ENCODE measurements around the gene IAH1.

DNA sequence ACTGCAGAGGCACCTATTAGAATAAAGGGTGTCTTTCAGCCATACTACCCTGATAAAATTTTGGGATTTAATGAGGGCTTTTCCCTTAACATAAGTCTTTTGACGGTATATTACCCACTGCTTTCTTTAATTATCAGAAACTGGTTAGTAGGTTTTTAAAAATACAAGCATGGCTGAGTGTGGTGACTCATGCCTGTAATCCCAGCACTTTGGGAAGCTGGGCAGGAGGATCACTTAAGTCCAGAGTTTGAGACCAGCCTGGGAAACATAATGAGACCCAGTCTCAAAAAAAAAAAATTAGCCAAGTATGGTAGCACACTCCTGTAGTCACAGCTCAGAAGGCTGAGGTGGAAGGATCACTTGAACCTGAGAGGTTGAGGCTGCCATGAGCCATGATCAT is 34.8 kb upstream of the IAH1 start:
- TF ChIP-seq, protein P1, sequence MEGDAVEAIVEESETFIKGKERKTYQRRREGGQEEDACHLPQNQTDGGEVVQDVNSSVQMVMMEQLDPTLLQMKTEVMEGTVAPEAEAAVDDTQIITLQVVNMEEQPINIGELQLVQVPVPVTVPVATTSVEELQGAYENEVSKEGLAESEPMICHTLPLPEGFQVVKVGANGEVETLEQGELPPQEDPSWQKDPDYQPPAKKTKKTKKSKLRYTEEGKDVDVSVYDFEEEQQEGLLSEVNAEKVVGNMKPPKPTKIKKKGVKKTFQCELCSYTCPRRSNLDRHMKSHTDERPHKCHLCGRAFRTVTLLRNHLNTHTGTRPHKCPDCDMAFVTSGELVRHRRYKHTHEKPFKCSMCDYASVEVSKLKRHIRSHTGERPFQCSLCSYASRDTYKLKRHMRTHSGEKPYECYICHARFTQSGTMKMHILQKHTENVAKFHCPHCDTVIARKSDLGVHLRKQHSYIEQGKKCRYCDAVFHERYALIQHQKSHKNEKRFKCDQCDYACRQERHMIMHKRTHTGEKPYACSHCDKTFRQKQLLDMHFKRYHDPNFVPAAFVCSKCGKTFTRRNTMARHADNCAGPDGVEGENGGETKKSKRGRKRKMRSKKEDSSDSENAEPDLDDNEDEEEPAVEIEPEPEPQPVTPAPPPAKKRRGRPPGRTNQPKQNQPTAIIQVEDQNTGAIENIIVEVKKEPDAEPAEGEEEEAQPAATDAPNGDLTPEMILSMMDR (optimal IDR thresholded peaks at IDR 0.05 in 1 of 3, IDR thresholded peaks at IDR 0.05 in 1 of 3, conservative IDR thresholded peaks at IDR 0.05 in 1 of 3; ENCODE audit: extremely low read depth in 1 of 3, insufficient read depth in 2 of 3, low read length in 3 of 3) = no peak
- TF ChIP-seq EZH2 (IDR thresholded peaks at IDR 0.05; ENCODE audit: low read length) = no peak
